Measurements from ENCODE around the gene MBTD1.

The MBTD1 gene

GRCh38 chr17:51257150-51258081 is 2.4 kb downstream of the MBTD1 start:
- POLR2A ChIA-PET: no interaction called here
- CTCF ChIA-PET: no interaction called here
- DNase-seq (ENCODE audit: extremely low spot score): no peak
- no peak for TF ChIP-seq CTBP1 (IDR thresholded peaks at IDR 0.05; ENCODE audit: borderline replicate concordance)
- no peak for TF ChIP-seq BHLHE40 (IDR thresholded peaks at IDR 0.05; ENCODE audit: borderline replicate concordance)
- TF ChIP-seq SP1 (IDR thresholded peaks at IDR 0.05): no peak
- TF ChIP-seq FOXM1 (IDR thresholded peaks at IDR 0.05; ENCODE audit: borderline replicate concordance): no peak
- TF ChIP-seq SUZ12 (IDR thresholded peaks at IDR 0.05): no peak
- no peak for TF ChIP-seq HDGF (IDR thresholded peaks at IDR 0.05; ENCODE audit: borderline replicate concordance)

GRCh38 chr17:51256101-51256500 is 3.7 kb downstream of the MBTD1 start:
- ChIA-PET CTCF (no interaction called here), POLR2A (no interaction called here)
- TF ChIP-seq SP1 (IDR thresholded peaks at IDR 0.05): no peak
- TF ChIP-seq BHLHE40 (IDR thresholded peaks at IDR 0.05; ENCODE audit: borderline replicate concordance): no peak
- TF ChIP-seq TARDBP (IDR thresholded peaks at IDR 0.05): no peak
- no peak for TF ChIP-seq L3MBTL2 (conservative IDR thresholded peaks at IDR 0.05)
- no peak for TF ChIP-seq FOXK2 (IDR thresholded peaks at IDR 0.05)
- TF ChIP-seq HDGF (IDR thresholded peaks at IDR 0.05; ENCODE audit: borderline replicate concordance): no peak
- no peak for DNase-seq (ENCODE audit: extremely low spot score)

GRCh38 chr17:51255673-51256072 is 4.2 kb downstream of the MBTD1 start:
- no peak for TF ChIP-seq FOXM1 (IDR thresholded peaks at IDR 0.05; ENCODE audit: borderline replicate concordance)
- no peak for DNase-seq (ENCODE audit: extremely low spot score)
- POLR2A ChIA-PET: no interaction called here
- CTCF ChIA-PET: no interaction called here

- CTCF ChIA-PET: no interaction called here
- no peak for TF ChIP-seq L3MBTL2 (conservative IDR thresholded peaks at IDR 0.05)
- POLR2A ChIA-PET: no interaction called here
- DNase-seq (ENCODE audit: extremely low spot score): no peak
Observed at GRCh38 chr17:51251010-51251409, 8.8 kb downstream of the MBTD1 start.

GRCh38 chr17:51250314-51250840 is 9.5 kb downstream of the MBTD1 start:
- ChIA-PET POLR2A (no interaction called here), CTCF (no interaction called here)
- TF ChIP-seq ZNF384 (IDR thresholded peaks at IDR 0.05) (no peak), CTBP1 (IDR thresholded peaks at IDR 0.05; ENCODE audit: borderline replicate concordance) (no peak), PKNOX1 (IDR thresholded peaks at IDR 0.05) (no peak), SP1 (IDR thresholded peaks at IDR 0.05) (no peak), SUZ12 (IDR thresholded peaks at IDR 0.05) (no peak), ELF4 (IDR thresholded peaks at IDR 0.05) (no peak), HDGF (IDR thresholded peaks at IDR 0.05; ENCODE audit: borderline replicate concordance) (no peak), FOXK2 (IDR thresholded peaks at IDR 0.05) (no peak), NFRKB (IDR thresholded peaks at IDR 0.05) (no peak), FOXM1 (IDR thresholded peaks at IDR 0.05; ENCODE audit: borderline replicate concordance) (no peak), BHLHE40 (IDR thresholded peaks at IDR 0.05; ENCODE audit: borderline replicate concordance) (no peak), TARDBP (IDR thresholded peaks at IDR 0.05) (no peak), L3MBTL2 (conservative IDR thresholded peaks at IDR 0.05) (no peak), LEF1 (IDR thresholded peaks at IDR 0.05; ENCODE audit: borderline replicate concordance) (no peak), ARNT (IDR thresholded peaks at IDR 0.05) (no peak)
- DNase-seq (ENCODE audit: extremely low spot score): no peak

- TF ChIP-seq L3MBTL2 (conservative IDR thresholded peaks at IDR 0.05) (no peak), NFRKB (IDR thresholded peaks at IDR 0.05) (no peak), SUZ12 (IDR thresholded peaks at IDR 0.05) (no peak), HDGF (IDR thresholded peaks at IDR 0.05; ENCODE audit: borderline replicate concordance) (no peak), BHLHE40 (IDR thresholded peaks at IDR 0.05; ENCODE audit: borderline replicate concordance) (no peak), FOXM1 (IDR thresholded peaks at IDR 0.05; ENCODE audit: borderline replicate concordance) (no peak), ZNF384 (IDR thresholded peaks at IDR 0.05) (no peak), CTBP1 (IDR thresholded peaks at IDR 0.05; ENCODE audit: borderline replicate concordance) (no peak), FOXK2 (IDR thresholded peaks at IDR 0.05) (no peak), TARDBP (IDR thresholded peaks at IDR 0.05) (no peak), FOXA1 (IDR thresholded peaks at IDR 0.05) (no peak), SP1 (IDR thresholded peaks at IDR 0.05) (no peak), ARNT (IDR thresholded peaks at IDR 0.05) (no peak), PKNOX1 (IDR thresholded peaks at IDR 0.05) (no peak), LEF1 (IDR thresholded peaks at IDR 0.05; ENCODE audit: borderline replicate concordance) (no peak), ELF4 (IDR thresholded peaks at IDR 0.05) (no peak)
- POLR2A ChIA-PET: no interaction called here
- DNase-seq (ENCODE audit: extremely low spot score): no peak
- CTCF ChIA-PET: no interaction called here
Observed at GRCh38 chr17:51245535-51245934, 14.3 kb downstream of the MBTD1 start.

- DNase-seq (ENCODE audit: extremely low spot score): no peak
- CTCF ChIA-PET: no interaction called here
- POLR2A ChIA-PET: no interaction called here
- TF ChIP-seq LEF1 (IDR thresholded peaks at IDR 0.05; ENCODE audit: borderline replicate concordance) (no peak), L3MBTL2 (conservative IDR thresholded peaks at IDR 0.05) (no peak), CTBP1 (IDR thresholded peaks at IDR 0.05; ENCODE audit: borderline replicate concordance) (no peak), FOXK2 (IDR thresholded peaks at IDR 0.05) (no peak), PKNOX1 (IDR thresholded peaks at IDR 0.05) (no peak), FOXM1 (IDR thresholded peaks at IDR 0.05; ENCODE audit: borderline replicate concordance) (no peak), NFRKB (IDR thresholded peaks at IDR 0.05) (no peak), ZNF384 (IDR thresholded peaks at IDR 0.05) (no peak), ARNT (IDR thresholded peaks at IDR 0.05) (no peak), SUZ12 (IDR thresholded peaks at IDR 0.05) (no peak)
Observed at GRCh38 chr17:51244041-51244440, 15.8 kb downstream of the MBTD1 start.

Measured in HEK293T (cell line).